ENCODE results near the gene MANBA.

Gene MANBA

GRCh38 chr4:102678107-102678506 is 82.7 kb downstream of the MANBA start:
- ChIA-PET POLR2A (no interaction called here), CTCF (interaction anchor here (1.1 kb wide), 1 partner anchor 17 kb away, joined by 3 read pairs; no protein-coding TSS in a partner anchor)
- TF ChIP-seq CTCF (IDR thresholded peaks at IDR 0.05; ENCODE audit: control extremely low read depth, extremely low read depth, low read depth, missing control alignments), result no peak
- DNase-seq (ENCODE audit: extremely low spot score), result no peak

GRCh38 chr4:102675141-102675540 is 85.6 kb downstream of the MANBA start:
- POLR2A ChIA-PET, result no interaction called here

GRCh38 chr4:102667001-102667400 is 93.8 kb downstream of the MANBA start:
- no peak for TF ChIP-seq CTCF (IDR thresholded peaks at IDR 0.05; ENCODE audit: control extremely low read depth, extremely low read depth, low read depth, missing control alignments)
- CTCF ChIA-PET, result no interaction called here

More at GRCh38 chr4:102675141-102675540, 85.6 kb downstream of the MANBA start:
- DNase-seq (ENCODE audit: extremely low spot score), result no peak
- TF ChIP-seq CTCF (IDR thresholded peaks at IDR 0.05; ENCODE audit: control extremely low read depth, extremely low read depth, low read depth, missing control alignments), result no peak
- CTCF ChIA-PET, result interaction anchor here (1.0 kb wide), 1 partner anchor 10 kb away, joined by 3 read pairs; no protein-coding TSS in a partner anchor

GRCh38 chr4:102665527-102665926 is 95.2 kb downstream of the MANBA start:
- POLR2A ChIA-PET, result no interaction called here
- DNase-seq (ENCODE audit: extremely low spot score), result no peak
- CTCF ChIA-PET, result interaction anchor here (2.1 kb wide), 1 partner anchor 426 kb away, joined by 5 read pairs; no protein-coding TSS in a partner anchor
- TF ChIP-seq CTCF (IDR thresholded peaks at IDR 0.05; ENCODE audit: control extremely low read depth, extremely low read depth, low read depth, missing control alignments), result no peak

More at GRCh38 chr4:102667001-102667400, 93.8 kb downstream of the MANBA start:
- POLR2A ChIA-PET, result no interaction called here
- no peak for DNase-seq (ENCODE audit: extremely low spot score)

- TF ChIP-seq CTCF (IDR thresholded peaks at IDR 0.05; ENCODE audit: control extremely low read depth, extremely low read depth, low read depth, missing control alignments), result no peak
- no peak for DNase-seq (ENCODE audit: extremely low spot score)
- ChIA-PET CTCF (interaction anchor here (0.8 to 1.0 kb wide), 2 partner anchors 11 to 43 kb away, joined by 4 read pairs; no protein-coding TSS in a partner anchor), POLR2A (no interaction called here)
These were observed 97.7 kb downstream of the MANBA start for GRCh38 chr4:102663073-102663472.

GRCh38 chr4:102657206-102657605 is 103.6 kb downstream of the MANBA start:
- POLR2A ChIA-PET, result no interaction called here
- no peak for TF ChIP-seq CTCF (IDR thresholded peaks at IDR 0.05; ENCODE audit: control extremely low read depth, extremely low read depth, low read depth, missing control alignments)

More at GRCh38 chr4:102657206-102657605, 103.6 kb downstream of the MANBA start:
- no peak for DNase-seq (ENCODE audit: extremely low spot score)
- CTCF ChIA-PET, result interaction anchor here (0.8 to 1.7 kb wide), 2 partner anchors 73 to 432 kb away, joined by 3 to 4 read pairs; no protein-coding TSS in a partner anchor

Data from GM10248 (cell line).